ENCODE data around the gene RAC3.

DNA sequence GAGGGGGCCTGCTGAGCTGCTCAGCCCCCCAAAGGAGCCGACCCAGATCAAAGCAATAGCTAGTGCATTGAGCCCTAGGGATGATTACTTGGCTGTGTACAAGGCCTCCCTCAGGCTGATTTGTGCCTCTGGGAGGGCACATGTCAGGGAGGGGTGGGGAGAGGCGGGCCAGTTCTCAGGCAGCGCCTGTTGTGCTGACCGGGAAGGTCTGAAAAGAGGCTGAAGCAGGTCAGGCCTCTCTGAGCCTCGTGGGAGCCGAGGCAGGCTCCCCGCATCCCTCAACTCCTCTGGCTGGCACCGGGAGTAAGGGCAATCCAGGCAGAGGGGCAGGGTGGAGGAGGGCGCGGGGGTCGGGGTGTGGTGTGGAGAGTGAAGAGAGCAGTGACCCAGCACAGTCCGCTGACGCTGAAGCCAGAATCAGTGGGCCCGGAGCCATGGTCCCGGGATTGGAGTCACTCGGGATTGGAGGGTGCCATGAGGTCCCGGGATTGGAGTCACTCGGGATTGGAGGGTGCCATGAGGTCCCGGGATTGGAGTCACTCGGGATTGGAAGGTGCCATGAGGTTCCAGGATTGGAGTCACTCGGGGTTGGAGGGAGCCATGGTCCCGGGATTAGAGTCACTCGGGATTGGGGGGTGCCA is 3.0 kb downstream of the RAC3 start:
- TF ChIP-seq CTCF (IDR thresholded peaks at IDR 0.05) = no peak
- TF ChIP-seq POLR2A (IDR thresholded peaks at IDR 0.05) = no peak
- TF ChIP-seq POLR2AphosphoS5 (IDR thresholded peaks at IDR 0.05) = no peak
- TF ChIP-seq EP300 (IDR thresholded peaks at IDR 0.05) = no peak
